ENCODE results near the gene MIPOL1. TPM values are rescaled to one million over a fixed set of nuclear protein-coding genes. Genes with fewer than 3 reads are reported as not detected.
"Not testable (repeated sequence)": the region's sequence is repeated elsewhere in the genome, so short reads cannot be mapped to it uniquely, and the experiment has no call there.

Gene MIPOL1
- total RNA-seq, 2 experiments from 2014 or later: 0.09 TPM; not detected in 1

GRCh38 chr14:37189733-37190132, 8.0 kb upstream of the MIPOL1 start:
- H3K4me1 Mint-ChIP-seq; H3K36me3 Mint-ChIP-seq (ENCODE audit: low read depth); DNase-seq; H3K4me3 Mint-ChIP-seq; POLR2A ChIA-PET; ATAC-seq; H3K27ac Mint-ChIP-seq; intact Hi-C loops (cut with DNase I, micrococcal nuclease); H3K9me3 Mint-ChIP-seq (ENCODE audit: low read depth); H3K27me3 Mint-ChIP-seq: not testable (repeated sequence)
- CTCF ChIA-PET: interaction anchor here (1.1 kb wide), 1 partner anchor 40 kb away, joined by 3 read pairs; no protein-coding TSS in a partner anchor

- H3K9me3 Mint-ChIP-seq (ENCODE audit: low read depth): peaks cover 5% of the 10 kb centered on the region
- POLR2A ChIA-PET: no interaction called here
- no peak overlapping the region for H3K27ac Mint-ChIP-seq
- CTCF ChIA-PET: no interaction called here
- ATAC-seq (no peak), DNase-seq (no peak)
- no peaks in the 10 kb centered on the region for H3K36me3 Mint-ChIP-seq (ENCODE audit: low read depth)
- intact Hi-C loops (cut with DNase I, micrococcal nuclease): no loop called here
- no peak overlapping the region for H3K4me3 Mint-ChIP-seq
- H3K4me1 Mint-ChIP-seq: peaks cover 11% of the 10 kb centered on the region
- peaks cover 20% of the 10 kb centered on the region for H3K27me3 Mint-ChIP-seq
Observed at GRCh38 chr14:37194698-37195097, 3.0 kb upstream of the MIPOL1 start.

- ChIA-PET CTCF (no interaction called here), POLR2A (no interaction called here)
- Mint-ChIP-seq H3K36me3 (ENCODE audit: low read depth) (no peaks in the 10 kb centered on the region), H3K4me1 (peaks cover 11% of the 10 kb centered on the region), H3K4me3 (no peak overlapping the region), H3K27me3 (peaks cover 20% of the 10 kb centered on the region), H3K27ac (no peak overlapping the region), H3K9me3 (ENCODE audit: low read depth) (peaks cover 2% of the 10 kb centered on the region)
- no peak for DNase-seq
- ATAC-seq: no peak
- intact Hi-C loops (cut with DNase I, micrococcal nuclease): no loop called here
Observed at GRCh38 chr14:37195327-37195726, 2.4 kb upstream of the MIPOL1 start.

- H3K27me3 Mint-ChIP-seq: peaks cover 20% of the 10 kb centered on the region
- H3K27ac Mint-ChIP-seq: no peak overlapping the region
- peak overlapping the region; percentile 63 for H3K4me3 Mint-ChIP-seq
- ATAC-seq: no peak
- DNase-seq: no peak
- intact Hi-C loops (cut with DNase I, micrococcal nuclease): no loop called here
- ChIA-PET CTCF (interaction anchor here (0.5 to 1.1 kb wide), 2 partner anchors 42 to 1011 kb away, joined by 4 read pairs; partner anchors contain the start of gene SSTR1), POLR2A (no interaction called here)
- peaks cover 2% of the 10 kb centered on the region for H3K9me3 Mint-ChIP-seq (ENCODE audit: low read depth)
- H3K36me3 Mint-ChIP-seq (ENCODE audit: low read depth): no peaks in the 10 kb centered on the region
- H3K4me1 Mint-ChIP-seq: peaks cover 11% of the 10 kb centered on the region
Observed at GRCh38 chr14:37196604-37197420, 925 bp upstream of the MIPOL1 start.

GRCh38 chr14:37198273-37198598, 499 bp downstream of the MIPOL1 start:
- intact Hi-C loops (cut with DNase I, micrococcal nuclease): no loop called here
- peak overlapping the region; percentile 63 for H3K4me3 Mint-ChIP-seq
- H3K27ac Mint-ChIP-seq: no peak overlapping the region
- ATAC-seq (no peak), DNase-seq (no peak)
- H3K9me3 Mint-ChIP-seq (ENCODE audit: low read depth): no peaks in the 10 kb centered on the region
- peaks cover 20% of the 10 kb centered on the region for H3K27me3 Mint-ChIP-seq
- no peaks in the 10 kb centered on the region for H3K36me3 Mint-ChIP-seq (ENCODE audit: low read depth)
- peaks cover 11% of the 10 kb centered on the region for H3K4me1 Mint-ChIP-seq
- ChIA-PET POLR2A (no interaction called here), CTCF (no interaction called here)

GRCh38 chr14:37198907-37199306, 1.2 kb downstream of the MIPOL1 start:
- Mint-ChIP-seq H3K27me3 (peaks cover 20% of the 10 kb centered on the region), H3K4me3 (no peak overlapping the region), H3K9me3 (ENCODE audit: low read depth) (peaks cover 1% of the 10 kb centered on the region), H3K4me1 (peaks cover 11% of the 10 kb centered on the region), H3K36me3 (ENCODE audit: low read depth) (no peaks in the 10 kb centered on the region), H3K27ac (no peak overlapping the region)
- POLR2A ChIA-PET: no interaction called here
- intact Hi-C loops (cut with DNase I, micrococcal nuclease): no loop called here
- DNase-seq (no peak), ATAC-seq (no peak)
- CTCF ChIA-PET: no interaction called here

GRCh38 chr14:37201724-37202123, 4.0 kb downstream of the MIPOL1 start:
- no peak for ATAC-seq
- POLR2A ChIA-PET: no interaction called here
- Mint-ChIP-seq H3K4me3 (no peak overlapping the region), H3K9me3 (ENCODE audit: low read depth) (peaks cover 12% of the 10 kb centered on the region), H3K4me1 (peaks cover 11% of the 10 kb centered on the region), H3K27ac (no peak overlapping the region), H3K27me3 (peaks cover 15% of the 10 kb centered on the region), H3K36me3 (ENCODE audit: low read depth) (no peaks in the 10 kb centered on the region)
- no peak for DNase-seq
- CTCF ChIA-PET: interaction anchor here (1.3 kb wide), 1 partner anchor 30 kb away, joined by 4 read pairs; no protein-coding TSS in a partner anchor
- intact Hi-C loops (cut with DNase I, micrococcal nuclease): no loop called here

- Mint-ChIP-seq H3K27me3 (peaks cover 13% of the 10 kb centered on the region), H3K9me3 (ENCODE audit: low read depth) (peaks cover 12% of the 10 kb centered on the region), H3K4me1 (peaks cover 10% of the 10 kb centered on the region), H3K4me3 (no peak overlapping the region), H3K36me3 (ENCODE audit: low read depth) (no peaks in the 10 kb centered on the region), H3K27ac (no peak overlapping the region)
- intact Hi-C loops (cut with DNase I, micrococcal nuclease): no loop called here
- DNase-seq: no peak
- ChIA-PET CTCF (interaction anchor here (1.3 kb wide), 1 partner anchor 29 kb away, joined by 4 read pairs; no protein-coding TSS in a partner anchor), POLR2A (no interaction called here)
- ATAC-seq: no peak
Observed at GRCh38 chr14:37202265-37202664, 4.5 kb downstream of the MIPOL1 start.

GRCh38 chr14:37202812-37203211, 5.1 kb downstream of the MIPOL1 start:
- intact Hi-C loops (cut with DNase I, micrococcal nuclease): no loop called here
- ATAC-seq (no peak), DNase-seq (no peak)
- Mint-ChIP-seq H3K27ac (no peak overlapping the region), H3K9me3 (ENCODE audit: low read depth) (peaks cover 12% of the 10 kb centered on the region), H3K36me3 (ENCODE audit: low read depth) (no peaks in the 10 kb centered on the region), H3K4me1 (peaks cover 7% of the 10 kb centered on the region), H3K27me3 (peaks cover 8% of the 10 kb centered on the region), H3K4me3 (no peak overlapping the region)
- ChIA-PET POLR2A (no interaction called here), CTCF (no interaction called here)

GRCh38 chr14:37203423-37203822, 5.7 kb downstream of the MIPOL1 start:
- H3K4me1 Mint-ChIP-seq: peaks cover 2% of the 10 kb centered on the region
- H3K36me3 Mint-ChIP-seq (ENCODE audit: low read depth): no peaks in the 10 kb centered on the region
- ChIA-PET POLR2A (no interaction called here), CTCF (no interaction called here)
- H3K4me3 Mint-ChIP-seq: no peak overlapping the region
- no peak for ATAC-seq
- H3K27me3 Mint-ChIP-seq: peaks cover 2% of the 10 kb centered on the region
- H3K27ac Mint-ChIP-seq: no peak overlapping the region
- peaks cover 12% of the 10 kb centered on the region for H3K9me3 Mint-ChIP-seq (ENCODE audit: low read depth)
- intact Hi-C loops (cut with DNase I, micrococcal nuclease): no loop called here
- no peak for DNase-seq

GRCh38 chr14:37205623-37206605, 8.2 kb downstream of the MIPOL1 start:
- H3K4me1 Mint-ChIP-seq; H3K4me3 Mint-ChIP-seq; H3K27me3 Mint-ChIP-seq; DNase-seq; intact Hi-C loops (cut with DNase I, micrococcal nuclease); H3K27ac Mint-ChIP-seq; POLR2A ChIA-PET; ATAC-seq; H3K36me3 Mint-ChIP-seq (ENCODE audit: low read depth); CTCF ChIA-PET: not testable (repeated sequence)
- H3K9me3 Mint-ChIP-seq (ENCODE audit: low read depth): peaks cover 12% of the 10 kb centered on the region

GRCh38 chr14:37209617-37210016, 11.9 kb downstream of the MIPOL1 start:
- CTCF ChIA-PET; H3K4me3 Mint-ChIP-seq; DNase-seq; intact Hi-C loops (cut with DNase I, micrococcal nuclease); ATAC-seq; H3K36me3 Mint-ChIP-seq (ENCODE audit: low read depth); H3K27ac Mint-ChIP-seq; H3K4me1 Mint-ChIP-seq; H3K27me3 Mint-ChIP-seq; POLR2A ChIA-PET: not testable (repeated sequence)
- H3K9me3 Mint-ChIP-seq (ENCODE audit: low read depth): peaks cover 10% of the 10 kb centered on the region
